Right ventricle myocardium inferior (tissue), 1 donor: ENCODE measurements around the gene MRM1. TPM values are rescaled to one million over a fixed set of nuclear protein-coding genes. Genes with fewer than 3 reads are reported as not detected.

Experiments used
- ATAC-seq: fragments of 200-7000 bp; cut with Tn5 transposase; one replicate; pipeline ENCODE4 v1.9.1; 2020; ENCODE audit warnings: mild to moderate bottlenecking, moderate library complexity
- DNase-seq: peaks from one replicate; pipeline ENCODE4 v3.0.0; 2021; ENCODE audit errors: missing footprints
- intact Hi-C: fragments of 100-400 bp; cut with DNase I; formaldehyde crosslinking; loops from one replicate; pipeline ENCODE4 v1.11.0; 2022
- long read RNA-seq: library from polyadenylated mRNA; unstranded; transcript quantifications from one replicate; pipeline ENCODE4 v2.0.0, GENCODE V29; 2021
- total RNA-seq: library from RNA; stranded (reverse); fragmentation: NEBNext Ultra II Directional; extraction: Animal tissue kit (Norgen Biotek cat#: 25700); gene quantifications from one replicate; pipeline ENCODE4 v1.2.1, GENCODE V29; 2021
- donor health status: DM: no; HTN: yes; CAD: no; lungs with severe emphysema.

MRM1 gene, protein sequence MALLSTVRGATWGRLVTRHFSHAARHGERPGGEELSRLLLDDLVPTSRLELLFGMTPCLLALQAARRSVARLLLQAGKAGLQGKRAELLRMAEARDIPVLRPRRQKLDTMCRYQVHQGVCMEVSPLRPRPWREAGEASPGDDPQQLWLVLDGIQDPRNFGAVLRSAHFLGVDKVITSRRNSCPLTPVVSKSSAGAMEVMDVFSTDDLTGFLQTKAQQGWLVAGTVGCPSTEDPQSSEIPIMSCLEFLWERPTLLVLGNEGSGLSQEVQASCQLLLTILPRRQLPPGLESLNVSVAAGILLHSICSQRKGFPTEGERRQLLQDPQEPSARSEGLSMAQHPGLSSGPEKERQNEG
- total RNA-seq, result 9.4 TPM
- long read RNA-seq, partial matches to known transcripts, result 0 of 1 reads
- long read RNA-seq, other reads (novel, unspliced or antisense), result 1 of 1 reads

DNA sequence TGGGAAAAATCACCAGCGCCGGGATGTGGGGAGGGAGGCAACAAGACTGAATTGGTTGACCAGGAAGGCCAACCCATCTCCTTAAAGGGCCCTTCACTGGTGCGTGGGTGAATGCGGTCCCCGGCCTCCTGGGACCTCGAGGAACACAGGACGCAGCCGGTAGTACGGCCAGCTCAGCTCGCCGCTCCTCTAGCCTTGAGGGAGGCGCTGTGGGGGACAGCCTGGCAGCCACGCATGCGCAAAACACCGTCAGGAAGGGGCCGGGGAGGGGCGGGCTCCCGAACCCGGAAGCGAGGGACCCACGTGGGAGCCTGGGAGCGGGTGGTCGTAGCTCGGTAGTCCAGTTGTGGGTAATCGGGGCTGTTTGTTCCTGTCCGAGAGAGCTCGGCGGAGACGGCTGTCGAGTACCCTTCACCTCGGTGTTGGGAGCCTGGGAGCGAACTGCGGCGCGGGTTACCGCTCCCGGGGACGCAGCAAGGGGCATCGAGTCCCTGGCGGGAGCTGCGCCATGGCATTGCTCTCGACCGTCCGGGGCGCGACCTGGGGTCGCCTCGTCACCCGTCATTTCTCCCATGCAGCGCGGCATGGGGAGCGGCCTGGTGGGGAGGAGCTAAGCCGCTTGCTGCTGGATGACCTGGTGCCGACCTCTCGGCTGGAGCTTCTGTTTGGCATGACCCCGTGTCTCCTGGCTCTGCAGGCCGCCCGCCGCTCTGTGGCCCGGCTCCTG, at the start of gene MRM1:
MRM1 (plus strand) TSS at position 281 of the 727 bp plus-strand sequence; CDS start at position 509, 228 bp downstream.
- intact Hi-C loops, result loop anchor here (5.0 kb wide), 1 partner anchor 446 kb away; no protein-coding TSS in a partner anchor
- peak; percentile 95 for ATAC-seq
- DNase-seq, result peak; percentile 96

DNA sequence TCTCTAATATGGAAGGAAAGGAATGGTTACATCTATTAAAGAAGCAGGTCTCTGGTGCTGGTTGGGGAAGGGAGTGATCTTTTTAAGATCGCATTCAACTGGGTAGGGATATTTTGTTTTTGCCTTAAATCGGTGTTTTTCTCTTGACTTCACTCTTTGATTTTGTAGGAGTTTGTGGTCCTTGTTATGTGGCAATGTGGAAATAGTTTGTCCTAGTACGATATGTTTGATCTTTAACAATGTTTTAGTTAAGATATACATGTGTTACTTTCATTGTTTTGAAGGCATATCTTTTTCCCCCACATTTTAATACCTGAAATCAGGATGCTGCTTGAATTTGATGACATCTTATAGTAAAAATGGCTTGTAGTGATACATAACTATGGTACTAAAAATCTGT, 47.9 kb upstream of the MRM1 start:
- intact Hi-C loops, result no loop called here
- DNase-seq, result no peak
- no peak for ATAC-seq

DNA sequence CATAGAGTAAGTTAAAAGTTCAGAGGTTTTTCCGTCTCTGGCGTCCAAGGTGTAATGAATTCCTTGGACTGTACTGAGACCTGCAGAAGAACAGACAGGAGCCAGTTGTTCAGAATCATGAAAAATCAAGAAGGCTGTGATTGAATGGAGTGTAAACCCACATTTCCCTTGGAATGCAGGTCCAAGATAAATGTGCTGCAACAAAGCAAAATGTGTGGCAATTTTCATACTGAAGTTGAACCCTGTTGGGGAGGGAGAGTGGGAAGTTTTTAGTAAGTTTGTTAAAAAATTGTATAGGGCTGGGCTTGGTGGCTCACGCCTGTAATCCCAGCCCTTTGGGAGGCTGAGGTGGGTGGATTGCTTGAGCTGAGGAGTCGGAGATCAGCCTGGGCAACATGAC, 35.3 kb upstream of the MRM1 start:
- intact Hi-C loops, result no loop called here
- DNase-seq (no peak), ATAC-seq (no peak)

DNA sequence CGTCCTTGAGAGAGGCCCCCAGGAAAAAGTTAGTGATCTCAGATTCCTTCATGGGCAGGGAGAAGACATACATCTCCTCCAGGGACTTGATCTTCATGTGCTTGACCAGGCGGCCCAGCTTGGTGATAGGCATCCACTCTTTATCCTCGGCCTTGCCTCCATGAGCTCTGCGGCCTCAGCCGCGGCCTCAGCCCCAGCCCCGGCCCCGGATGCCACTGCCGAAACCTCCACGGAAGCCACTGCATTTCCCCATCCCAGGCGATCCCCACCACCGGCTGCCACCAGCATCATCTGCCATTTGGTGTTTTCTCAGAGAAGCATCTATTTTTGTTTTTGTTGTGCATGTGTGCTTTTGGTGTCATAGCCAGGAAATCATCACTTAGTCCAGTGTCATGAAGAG, 26.4 kb upstream of the MRM1 start:
- ATAC-seq (no peak), DNase-seq (no peak)
- intact Hi-C loops, result no loop called here

DNA sequence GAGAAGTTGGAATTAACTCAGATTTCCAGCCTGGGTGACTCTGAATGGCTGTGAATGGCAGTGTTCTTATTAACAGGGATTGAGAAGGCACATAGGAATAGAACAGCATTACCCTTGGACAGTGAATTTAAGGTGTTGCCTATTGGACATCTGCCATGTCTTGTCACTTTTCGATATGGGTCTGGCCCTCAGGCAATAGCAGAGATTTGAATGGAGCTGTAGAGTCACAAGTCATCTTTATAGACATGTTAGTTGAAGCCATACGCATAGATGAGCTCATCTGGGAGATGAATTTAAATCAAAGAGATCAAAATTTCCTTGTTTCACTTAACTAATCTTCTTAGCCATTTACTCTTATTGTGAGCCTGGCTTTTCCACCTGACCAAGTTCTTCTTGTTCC, 24.6 kb upstream of the MRM1 start:
- DNase-seq (no peak), ATAC-seq (no peak)
- intact Hi-C loops, result no loop called here

DNA sequence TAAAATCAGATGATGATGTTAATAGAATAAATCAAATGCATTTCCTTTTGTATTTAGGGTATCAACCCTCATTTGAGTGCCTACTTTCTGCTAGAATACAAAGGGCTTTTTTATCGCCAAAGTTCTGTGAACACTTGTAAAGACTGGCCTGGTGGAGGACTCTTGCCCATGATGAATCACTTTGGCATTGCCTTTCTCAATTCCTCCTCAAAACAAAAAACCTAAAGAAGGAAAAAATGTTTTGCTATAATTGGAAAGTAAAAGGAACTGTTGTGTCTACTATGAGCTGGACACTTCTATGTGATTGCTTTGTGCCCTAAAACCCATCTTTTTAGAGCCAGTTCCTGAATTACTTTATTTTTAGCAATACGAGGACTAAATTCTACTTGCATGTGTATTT, 22.7 kb upstream of the MRM1 start:
- intact Hi-C loops, result no loop called here
- ATAC-seq (no peak), DNase-seq (no peak)

DNA sequence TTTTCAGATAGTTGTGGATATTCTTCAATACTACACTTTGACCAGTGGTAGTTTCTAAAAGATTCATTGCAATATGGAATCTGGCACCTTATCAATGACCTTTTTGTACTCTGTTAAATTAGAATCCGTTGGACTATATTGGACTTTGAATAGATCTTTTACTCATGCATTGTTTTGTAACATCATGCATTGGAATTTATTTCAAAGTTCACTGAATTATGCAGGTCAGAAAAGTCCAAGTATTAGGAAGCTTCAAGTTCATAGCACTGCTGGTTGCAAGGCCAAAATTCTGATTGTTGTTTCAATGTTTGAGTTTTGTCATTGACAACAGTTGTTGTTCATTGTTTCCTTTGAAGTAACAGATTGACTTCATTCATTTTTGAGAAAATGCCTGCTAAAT, 17.6 kb upstream of the MRM1 start:
- intact Hi-C loops, result no loop called here
- no peak for DNase-seq
- no peak for ATAC-seq

DNA sequence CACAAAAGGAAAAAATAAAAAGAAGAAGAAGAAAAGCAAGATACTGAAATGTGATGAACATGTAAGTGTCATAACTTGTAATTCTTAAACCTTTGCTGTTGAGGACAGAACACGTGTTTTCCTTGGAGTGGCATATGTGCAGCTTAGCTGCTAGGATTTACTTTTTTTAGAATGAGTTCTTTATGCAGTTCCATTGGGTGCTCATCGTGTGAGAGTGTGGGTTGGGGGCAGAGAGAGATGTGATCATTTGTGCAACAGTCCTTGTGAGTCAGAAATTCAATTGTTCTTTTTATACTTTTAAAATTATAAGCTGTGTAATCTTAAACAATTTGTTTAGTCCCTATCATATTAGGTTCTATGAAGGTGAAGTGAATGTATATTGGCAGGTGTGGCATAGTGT, 15.2 kb upstream of the MRM1 start:
- DNase-seq (no peak), ATAC-seq (no peak)
- intact Hi-C loops, result no loop called here

DNA sequence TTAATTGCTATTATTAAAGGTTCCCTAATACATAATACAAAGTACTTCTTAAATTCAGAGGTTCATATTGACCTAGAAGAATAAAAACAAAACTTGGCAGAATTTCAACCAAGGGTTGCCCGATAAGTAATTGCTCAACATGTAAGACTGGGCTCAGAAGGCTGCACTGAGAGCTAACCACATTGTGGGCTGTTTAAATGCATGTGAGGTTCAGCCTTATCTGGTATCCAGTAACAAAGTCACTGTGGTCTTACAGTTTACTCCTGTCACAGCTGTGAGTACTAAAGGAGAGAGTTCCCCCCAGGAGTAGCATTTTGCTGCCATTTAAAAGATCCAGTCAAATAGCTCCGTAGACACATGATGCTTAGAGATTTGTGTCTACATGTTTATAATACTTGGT, 11.3 kb upstream of the MRM1 start:
- DNase-seq (no peak), ATAC-seq (no peak)
- intact Hi-C loops, result loop anchor here (5.0 kb wide), 1 partner anchor 43 kb away; no protein-coding TSS in a partner anchor

DNA sequence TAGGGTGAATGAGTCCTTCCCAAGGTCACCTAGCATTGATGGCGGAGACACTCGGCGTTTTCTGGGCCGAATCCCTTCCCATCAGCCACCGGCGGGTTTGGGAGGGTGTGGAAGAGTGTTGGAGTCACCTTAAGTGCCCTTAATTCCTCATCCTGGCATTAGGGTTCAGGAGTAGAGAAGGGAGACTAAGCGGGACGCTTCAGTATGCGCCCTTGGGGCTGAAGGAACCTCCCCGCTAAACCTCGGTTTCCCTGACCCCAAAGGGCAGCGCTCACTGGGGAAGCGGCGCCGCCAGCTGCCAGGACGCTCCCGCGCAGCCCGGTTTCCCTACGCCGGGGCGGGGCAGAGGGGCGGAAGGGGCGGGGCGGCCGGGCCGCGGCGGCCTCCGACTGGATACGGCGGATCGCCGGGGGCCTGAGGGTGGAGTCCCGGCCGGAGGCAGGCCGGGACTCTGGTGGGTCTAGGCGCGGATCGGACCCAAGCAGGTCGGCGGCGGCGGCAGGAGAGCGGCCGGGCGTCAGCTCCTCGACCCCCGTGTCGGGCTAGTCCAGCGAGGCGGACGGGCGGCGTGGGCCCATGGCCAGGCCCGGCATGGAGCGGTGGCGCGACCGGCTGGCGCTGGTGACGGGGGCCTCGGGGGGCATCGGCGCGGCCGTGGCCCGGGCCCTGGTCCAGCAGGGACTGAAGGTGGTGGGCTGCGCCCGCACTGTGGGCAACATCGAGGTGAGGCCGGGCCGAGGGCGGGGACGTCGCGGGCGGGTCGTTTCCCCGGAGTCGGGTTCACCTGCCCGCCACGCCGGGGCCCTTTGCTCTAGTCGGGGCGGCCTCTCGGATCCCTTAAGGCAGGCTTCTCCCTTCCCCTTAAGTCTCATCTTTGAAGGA, 9.7 kb upstream of the MRM1 start, which contains the start of gene DHRS11:
DHRS11 (plus strand) TSS at position 446 of the 882 bp plus-strand sequence; CDS start at position 577, 131 bp downstream.
- DNase-seq (peak; percentile 92), ATAC-seq (peak; percentile 96)
- intact Hi-C loops, result loop anchor here (5.0 kb wide), 1 partner anchor 44 kb away; no protein-coding TSS in a partner anchor

DNA sequence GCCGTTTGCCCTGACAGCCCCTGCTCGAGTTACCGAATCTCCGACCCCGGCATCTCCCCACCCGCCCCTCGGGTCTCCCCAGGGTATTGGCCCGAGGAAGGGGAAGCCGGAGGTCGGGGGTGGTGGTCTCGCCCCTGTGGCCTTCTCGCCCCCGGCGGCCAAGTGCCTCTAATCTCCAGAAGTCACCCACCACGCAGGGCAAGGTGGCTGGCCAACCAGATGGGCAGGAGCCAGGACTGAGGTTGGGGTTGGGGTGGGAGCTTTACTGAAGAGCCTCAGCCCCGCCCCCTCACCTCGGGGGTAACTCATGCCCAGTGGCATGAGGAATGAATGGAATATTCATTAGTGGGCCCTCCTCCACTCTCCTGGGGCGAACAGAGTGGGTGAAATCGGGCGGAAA, 9.1 kb upstream of the MRM1 start:
- intact Hi-C loops, result loop anchor here (5.0 kb wide), 1 partner anchor 45 kb away; no protein-coding TSS in a partner anchor
- DNase-seq (no peak), ATAC-seq (no peak)

DNA sequence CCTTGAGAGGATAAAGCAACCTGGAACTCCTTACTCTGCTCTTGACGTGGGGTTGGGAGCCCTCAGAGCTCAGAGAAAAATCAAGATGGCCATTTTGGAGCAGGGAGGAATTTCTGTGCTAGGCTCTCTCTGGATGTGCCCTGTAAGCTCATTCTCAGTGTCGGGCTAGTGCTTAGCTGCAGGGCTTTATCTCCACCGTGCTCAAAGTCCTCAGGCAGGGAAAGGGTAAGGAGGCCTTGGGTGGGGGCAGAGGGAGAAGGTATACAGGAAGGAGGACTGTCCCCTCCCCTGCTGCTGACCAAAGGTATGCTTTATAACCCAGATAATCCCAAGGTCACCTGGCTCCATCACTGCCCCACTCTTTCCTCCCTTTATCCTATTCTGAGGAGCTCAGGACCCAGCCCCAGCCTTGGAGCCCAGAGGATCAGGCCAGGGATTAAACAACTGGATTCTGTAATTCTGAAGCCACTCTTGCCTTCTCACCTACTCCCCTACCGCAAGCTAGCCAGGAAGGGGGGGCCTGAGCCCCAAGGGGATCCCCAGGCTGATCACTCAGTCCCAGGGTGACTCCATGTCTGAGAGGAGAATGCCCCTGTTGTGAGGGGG, 8.6 kb upstream of the MRM1 start:
- intact Hi-C loops, result loop anchor here (5.0 kb wide), 1 partner anchor 46 kb away; no protein-coding TSS in a partner anchor
- no peak for ATAC-seq
- no peak for DNase-seq

DNA sequence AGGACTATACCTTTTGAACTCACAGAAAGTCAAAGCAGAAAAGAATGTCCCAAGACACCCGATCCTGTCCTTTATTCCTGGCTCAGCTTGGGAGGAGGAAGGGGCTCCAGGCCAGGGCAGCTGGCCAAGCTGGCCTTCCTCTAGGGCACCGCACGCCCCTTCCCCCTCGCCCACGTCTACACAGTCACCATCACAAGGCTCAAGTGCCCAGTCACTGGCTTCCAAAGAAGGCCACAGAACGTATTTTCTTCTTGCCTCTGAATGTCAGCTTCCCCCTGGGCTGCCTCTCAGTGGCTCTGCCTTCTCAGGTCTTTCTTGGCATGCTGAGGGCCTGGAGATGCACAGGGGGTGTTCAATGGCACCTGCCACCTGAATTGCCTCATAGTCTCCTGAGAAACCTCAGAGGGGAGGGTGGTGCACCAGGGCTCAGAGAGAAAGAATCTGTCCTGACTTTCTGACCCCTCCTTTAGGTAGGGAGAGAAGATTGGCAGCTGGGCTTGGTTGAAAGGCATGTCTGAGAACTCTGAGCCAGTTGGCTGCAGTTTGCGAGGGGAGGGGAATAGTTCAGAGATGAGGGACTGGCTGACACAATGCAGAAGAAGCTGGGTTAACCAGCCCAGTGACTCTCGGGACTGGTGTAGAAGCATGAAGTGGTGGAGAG, 7.6 kb upstream of the MRM1 start:
- intact Hi-C loops, result loop anchor here (5.0 kb wide), 1 partner anchor 46 kb away; no protein-coding TSS in a partner anchor
- DNase-seq (no peak), ATAC-seq (peak; percentile 7)

DNA sequence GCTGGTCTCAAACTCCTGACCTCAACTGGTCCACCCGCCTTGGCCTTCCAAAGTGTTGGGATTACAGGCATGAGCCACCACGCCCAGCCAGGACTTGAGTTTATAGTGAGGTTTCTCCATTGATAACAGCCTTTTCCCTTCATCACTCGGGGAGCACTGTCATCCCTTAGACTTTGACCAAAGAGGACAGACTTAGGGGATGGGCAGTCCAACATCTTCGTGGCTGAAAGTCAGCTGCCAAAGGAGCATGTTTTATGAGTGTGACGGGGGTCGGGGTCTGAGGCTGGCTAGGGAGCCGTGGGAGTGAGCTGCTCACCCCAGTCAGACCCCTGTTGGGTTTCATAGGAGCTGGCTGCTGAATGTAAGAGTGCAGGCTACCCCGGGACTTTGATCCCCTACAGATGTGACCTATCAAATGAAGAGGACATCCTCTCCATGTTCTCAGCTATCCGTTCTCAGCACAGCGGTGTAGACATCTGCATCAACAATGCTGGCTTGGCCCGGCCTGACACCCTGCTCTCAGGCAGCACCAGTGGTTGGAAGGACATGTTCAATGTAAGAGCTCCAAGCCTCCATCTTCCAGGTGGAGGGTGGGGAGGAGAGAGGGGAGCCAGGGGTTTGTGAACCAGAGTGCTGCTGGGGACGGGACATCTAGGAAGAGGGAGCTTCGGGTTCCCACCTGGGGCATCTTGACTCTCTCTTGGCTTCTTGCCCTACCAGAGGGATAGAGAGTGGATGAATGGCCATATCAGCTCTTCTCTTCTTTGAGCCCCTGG, 6.6 kb upstream of the MRM1 start:
- intact Hi-C loops, result loop anchor here (5.0 kb wide), 1 partner anchor 48 kb away; no protein-coding TSS in a partner anchor
- ATAC-seq, result no peak
- no peak for DNase-seq

DNA sequence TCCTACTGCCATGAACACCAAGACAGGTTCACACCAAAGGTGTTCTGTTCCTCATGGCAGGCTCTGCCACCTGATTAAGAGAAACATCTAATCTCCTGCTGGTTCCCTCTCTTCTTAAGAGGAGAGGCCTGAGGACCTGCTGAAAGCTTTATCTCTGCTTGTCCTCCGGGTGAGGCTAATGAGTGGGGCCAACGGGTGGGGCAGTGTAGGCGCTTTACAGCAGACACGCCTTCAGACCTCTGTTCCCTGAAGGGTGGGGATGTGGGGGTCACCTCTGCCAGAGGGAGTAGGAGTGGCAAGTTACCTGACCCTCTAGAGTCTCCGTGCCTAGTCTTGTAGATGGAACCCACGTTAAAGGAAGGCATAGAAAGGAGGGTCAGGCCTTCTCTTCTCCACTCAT, 4.2 kb upstream of the MRM1 start:
- DNase-seq (no peak), ATAC-seq (no peak)
- intact Hi-C loops, result no loop called here

DNA sequence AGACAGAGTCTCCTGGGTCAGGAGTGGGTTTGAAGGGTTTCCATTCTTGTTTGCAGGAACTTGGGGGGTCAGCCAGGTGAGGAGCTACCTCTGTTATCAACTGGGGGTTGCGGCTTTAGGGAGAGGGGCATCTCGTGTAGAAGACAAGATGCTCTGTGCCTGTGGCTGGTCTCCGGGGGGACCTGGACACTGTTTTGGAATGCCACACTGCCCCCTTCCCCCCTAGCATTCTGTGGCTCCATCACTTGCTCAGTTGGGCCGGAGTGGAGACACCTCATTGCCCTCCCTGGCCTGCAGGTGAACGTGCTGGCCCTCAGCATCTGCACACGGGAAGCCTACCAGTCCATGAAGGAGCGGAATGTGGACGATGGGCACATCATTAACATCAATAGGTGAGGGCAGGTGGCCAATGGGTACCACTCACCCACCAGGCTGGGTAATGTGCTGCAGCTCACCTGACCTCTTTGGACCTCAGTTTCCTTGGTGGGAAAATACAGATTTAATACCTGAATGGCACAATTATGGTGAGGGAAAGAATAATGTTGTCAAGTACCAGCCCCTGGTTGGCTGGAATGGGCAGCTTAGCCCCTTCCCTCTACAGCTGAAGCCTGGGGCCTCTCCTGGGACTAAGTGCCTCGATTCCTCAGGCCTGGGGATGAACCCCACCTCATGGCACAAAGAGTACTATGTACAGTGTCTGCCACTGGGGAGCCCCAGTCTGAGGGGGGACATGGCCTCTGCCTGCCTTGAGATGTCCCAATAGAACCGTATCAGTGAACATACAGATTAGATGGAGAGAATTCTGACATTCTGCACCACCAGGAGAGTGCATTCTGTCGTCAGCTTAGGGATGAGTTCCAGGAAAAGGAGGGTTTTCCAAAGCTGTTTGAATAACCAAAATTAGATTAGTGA, 3.3 kb upstream of the MRM1 start:
- ATAC-seq, result no peak
- intact Hi-C loops, result no loop called here
- DNase-seq, result no peak
